GM04503 (cell line): ENCODE results near the gene ZNF618.

Experiments
- DNase-seq: peaks from one replicate; pipeline ENCODE4 v3.0.0-alpha.2; 2012; ENCODE audit warnings: low read depth

ZNF618 gene

GRCh38 chr9:113934829-113935676 is 58.9 kb downstream of the ZNF618 start:
- no peak for DNase-seq

GRCh38 chr9:113935677-113936380 is 59.7 kb downstream of the ZNF618 start:
- DNase-seq = no peak

DNA sequence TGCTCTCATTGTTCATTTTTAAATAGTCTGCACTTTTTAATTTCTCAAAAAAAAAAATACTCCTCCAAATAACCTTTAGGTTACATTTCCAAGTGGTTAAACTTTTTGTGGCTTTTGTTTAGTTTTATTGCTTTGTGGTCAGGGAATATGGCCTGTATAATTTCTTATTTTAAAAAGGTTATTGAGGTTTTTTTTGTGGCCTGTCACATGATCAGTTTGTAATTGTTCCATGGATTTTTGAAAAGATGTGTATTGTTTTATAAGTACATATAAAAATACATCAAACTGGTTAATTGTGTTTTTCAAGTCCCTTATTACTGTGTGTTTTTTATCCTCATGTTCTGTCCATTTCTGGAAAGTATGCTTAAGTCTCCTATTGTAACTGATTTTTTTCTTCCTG is 64.0 kb downstream of the ZNF618 start:
- no peak for DNase-seq

GRCh38 chr9:113941056-113941455 is 64.9 kb downstream of the ZNF618 start:
- peak; percentile 27 for DNase-seq

GRCh38 chr9:113941526-113941925 is 65.4 kb downstream of the ZNF618 start:
- no peak for DNase-seq

DNA sequence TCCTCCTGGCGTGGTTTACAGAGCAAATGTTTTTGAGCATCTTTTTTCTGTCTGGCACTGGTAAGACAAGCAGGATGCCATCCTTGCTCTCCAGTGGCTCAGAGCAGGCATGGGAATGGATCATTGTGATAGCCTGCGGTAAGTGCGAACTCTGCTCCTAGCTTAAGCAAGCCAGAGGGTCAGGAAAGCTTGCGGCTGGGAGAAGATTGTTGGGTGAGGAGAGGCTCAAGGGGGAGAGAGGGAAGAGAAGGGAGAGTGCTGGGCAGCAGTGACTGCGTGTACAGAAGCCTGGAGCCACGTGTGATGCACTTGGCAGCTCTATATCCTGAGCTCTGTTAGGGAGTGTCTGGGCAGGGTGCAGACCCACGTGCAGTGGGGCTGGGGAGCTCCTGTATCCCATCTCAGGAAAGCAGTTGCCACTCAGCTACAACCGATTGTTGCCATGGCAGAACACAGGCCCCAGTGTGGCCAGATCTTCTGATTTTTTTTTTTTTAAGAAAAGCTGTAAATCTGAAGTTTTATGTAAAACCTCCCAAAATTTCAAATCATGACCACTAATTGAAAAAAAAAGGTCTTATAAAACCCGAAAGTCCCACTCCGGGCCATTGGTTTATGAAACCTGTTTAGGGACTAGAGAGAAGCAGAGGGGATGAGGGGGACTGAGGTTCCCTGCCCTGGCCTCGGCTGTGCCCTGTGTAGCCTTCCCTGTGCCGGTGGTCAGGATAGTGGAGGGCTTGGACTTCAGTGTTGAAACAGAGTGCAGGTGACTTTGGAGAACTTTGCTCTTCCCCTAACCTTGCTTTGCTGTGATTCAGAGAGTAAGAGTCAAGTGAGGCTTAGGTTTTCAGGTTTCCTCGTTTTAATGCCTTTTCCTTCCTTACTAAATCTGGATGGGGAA is 67.3 kb downstream of the ZNF618 start:
- no peak for DNase-seq

DNA sequence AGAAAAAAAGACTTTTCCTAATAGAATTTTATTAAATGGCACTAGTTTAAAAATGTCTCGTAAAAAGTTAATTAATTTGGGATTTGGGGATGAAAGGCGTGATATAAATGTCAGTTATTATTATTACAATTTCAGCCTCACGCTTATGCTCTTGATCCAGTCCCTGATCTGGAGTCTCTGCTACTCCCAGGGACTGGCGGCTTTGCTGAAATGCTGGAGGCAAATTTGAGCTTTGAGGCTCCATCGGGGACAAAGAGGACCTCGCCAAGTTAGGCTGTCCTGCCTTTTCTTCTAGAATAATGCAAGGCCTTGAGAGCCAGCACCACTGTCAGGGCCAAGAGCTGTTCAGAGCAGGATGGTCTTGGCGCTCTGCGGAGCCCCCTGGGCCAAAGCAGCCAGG is 69.7 kb downstream of the ZNF618 start:
- DNase-seq = no peak

DNA sequence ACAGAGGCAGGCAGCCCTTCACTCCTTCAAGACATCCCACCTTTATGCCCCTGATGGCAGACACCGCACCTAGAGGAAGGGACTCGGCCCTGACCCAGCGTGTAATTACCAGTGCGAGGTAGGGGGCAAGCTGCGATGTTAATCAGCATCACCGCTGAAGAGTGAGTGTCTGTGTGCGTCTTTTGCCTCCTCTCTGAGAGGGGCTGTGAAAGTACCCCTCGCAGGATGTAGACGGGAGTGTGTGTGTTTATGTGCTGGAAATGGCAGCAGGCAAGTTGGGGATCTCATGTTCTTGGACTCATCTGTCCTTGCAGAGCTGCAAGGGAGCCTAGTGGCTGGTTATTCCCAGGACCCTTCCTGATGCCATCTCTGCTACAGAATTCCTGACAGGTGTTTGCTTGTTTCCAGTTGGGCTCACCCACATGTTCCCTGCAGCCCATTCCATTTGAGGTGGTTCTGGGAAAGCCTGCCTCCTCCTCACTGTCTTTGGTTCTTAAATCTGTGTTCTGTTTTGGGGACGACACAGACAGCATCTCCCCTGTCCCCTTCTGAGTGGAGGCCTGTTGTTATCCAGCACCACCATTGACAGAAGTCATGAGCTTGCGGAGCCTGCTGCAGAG is 70.5 kb downstream of the ZNF618 start:
- no peak for DNase-seq

DNA sequence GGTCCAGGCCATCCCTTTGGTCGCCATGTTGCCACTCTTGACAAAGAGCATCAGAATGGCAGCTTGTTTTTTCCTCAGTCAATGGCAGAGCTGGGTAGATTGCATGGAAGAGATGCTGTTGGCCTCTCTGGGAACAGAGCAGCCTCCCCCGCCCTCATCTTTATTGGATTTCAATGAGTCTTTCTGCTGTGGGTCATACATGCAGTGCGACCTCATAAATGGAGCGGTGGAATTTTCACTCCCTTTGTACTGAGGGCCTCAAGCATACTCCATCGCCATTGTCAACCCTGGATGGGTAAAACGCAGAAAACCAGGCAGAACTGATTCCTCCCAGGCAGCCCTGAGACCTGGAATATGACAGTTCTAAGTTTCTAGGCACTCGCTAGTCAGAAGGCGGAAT is 71.8 kb downstream of the ZNF618 start:
- DNase-seq = no peak

DNA sequence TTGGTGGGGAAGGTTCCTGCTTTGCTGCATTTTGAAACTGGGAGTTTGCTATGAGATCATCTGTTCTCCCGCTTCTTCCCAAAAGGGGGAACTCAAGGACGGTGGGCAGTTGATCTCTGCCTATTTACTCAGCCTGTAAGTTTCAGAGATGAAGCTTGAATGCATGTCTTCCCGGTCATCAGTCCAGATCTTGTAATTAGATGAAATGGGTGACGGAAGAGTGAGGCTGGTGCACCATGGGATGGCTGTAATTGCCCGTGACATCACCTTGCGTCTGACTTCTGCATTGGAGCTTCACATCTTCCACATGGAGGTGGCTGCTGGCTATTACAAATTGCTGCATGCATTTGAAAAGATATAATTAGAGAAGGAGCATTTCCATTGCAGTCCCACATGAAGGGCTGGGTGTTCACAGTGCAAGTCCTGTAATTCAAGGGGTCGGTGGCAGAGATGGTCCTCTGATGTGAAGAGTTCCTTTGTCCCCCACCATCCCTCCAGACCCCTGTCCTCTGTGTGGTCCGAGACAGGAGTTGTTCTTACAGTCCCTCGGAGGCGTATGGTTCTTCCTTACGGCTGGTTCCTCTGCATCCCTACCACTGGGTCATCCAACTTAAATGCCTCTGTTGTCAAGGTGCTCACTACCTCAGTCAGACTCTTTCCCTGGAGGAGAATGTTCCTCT is 72.9 kb downstream of the ZNF618 start:
- no peak for DNase-seq

GRCh38 chr9:113949571-113950078 is 73.5 kb downstream of the ZNF618 start:
- no peak for DNase-seq

DNA sequence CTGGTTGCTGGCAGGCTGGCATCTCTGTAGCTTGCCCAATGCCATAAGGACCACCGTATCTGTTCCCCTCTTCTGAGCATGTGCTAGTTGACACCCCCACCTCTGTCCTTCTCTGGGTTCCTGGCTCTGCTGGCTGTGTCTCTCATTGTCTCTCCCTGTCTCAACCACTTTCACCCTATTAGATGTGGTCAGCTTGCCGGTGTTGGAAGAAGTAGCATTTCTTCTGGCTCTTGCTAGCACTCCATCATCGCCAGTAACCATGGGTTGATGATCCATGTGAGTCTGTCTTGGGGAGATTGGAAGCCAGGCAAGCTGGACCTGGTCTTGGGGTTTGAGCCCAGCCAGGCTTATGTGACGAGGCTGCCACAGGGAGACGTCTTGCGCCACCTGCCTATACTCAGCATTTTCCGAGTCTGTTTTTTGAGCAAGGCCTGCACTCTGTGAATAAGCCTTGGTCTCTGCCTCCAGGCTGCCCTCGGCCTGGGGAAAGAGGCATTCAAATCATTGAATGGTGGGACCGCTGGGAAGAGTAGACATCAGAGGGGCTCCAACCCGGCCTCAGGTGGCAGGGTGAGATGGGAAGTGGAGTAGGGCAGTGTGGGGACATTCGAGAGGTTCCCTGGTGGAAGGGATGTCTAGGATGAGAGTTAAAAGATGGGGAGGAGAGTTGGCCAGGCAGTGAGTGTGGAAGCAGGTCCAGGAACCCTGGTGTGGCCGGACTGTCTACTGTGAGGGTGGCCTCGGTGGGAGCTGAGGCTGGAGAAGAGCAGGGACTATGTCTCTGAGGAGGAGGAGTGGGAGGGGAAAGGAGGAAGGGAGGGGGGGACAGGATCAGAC is 74.3 kb downstream of the ZNF618 start:
- DNase-seq = no peak

GRCh38 chr9:113951032-113951372 is 74.9 kb downstream of the ZNF618 start:
- DNase-seq = no peak

DNA sequence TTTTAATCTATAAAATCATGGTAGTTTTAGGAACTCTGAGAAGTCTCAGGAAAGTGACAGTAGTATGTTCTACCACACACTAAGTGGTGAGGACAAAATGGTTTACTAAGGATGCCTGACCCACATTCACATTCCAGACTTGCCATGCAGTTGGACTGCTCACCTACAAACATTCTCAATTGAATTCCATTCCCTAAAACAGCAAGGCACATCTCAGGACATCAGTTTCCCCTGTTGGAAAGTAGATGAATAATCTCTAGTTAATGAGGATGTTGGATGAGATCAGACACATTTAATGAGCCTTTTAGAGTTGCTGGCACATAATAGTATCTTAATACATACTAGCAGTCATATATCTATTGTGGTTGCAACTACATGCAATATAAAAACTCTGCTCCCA is 76.6 kb downstream of the ZNF618 start:
- DNase-seq = no peak

- no peak for DNase-seq
These were observed 77.4 kb downstream of the ZNF618 start for GRCh38 chr9:113953531-113953930.

GRCh38 chr9:113954591-113954990 is 78.5 kb downstream of the ZNF618 start:
- DNase-seq = no peak

DNA sequence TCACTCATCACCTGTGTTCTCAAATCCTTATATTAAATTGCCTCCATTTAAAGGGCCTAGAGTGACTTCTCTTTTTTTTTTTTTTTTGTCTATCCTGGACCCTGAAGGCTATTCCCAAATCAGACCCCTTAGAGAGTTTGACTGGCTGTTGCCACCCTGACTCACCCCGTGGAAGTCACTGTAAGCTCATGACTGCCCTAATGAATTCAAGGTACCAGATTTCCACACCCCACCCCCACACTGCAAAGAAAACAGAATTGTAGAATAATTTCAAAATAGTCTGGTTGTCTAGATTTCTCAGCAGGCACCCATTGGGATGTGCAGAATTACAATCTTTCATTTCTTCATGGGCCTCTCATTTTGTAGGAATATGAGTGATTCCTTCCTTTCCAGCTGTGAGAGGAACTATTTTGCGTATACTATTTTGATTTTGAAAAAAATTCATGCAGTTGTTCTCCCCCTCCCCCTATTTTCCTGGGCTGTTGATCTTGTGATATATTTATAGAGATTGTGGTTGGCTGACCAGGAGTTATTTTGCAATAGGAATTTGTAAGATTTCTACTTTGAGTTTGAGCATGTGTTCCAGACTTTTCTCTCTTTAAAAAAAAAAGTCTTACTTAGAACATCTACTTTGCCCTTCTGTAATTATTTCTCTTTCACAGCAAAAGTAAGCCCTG is 79.1 kb downstream of the ZNF618 start:
- DNase-seq = peak; percentile 58

GRCh38 chr9:113956901-113957300 is 80.8 kb downstream of the ZNF618 start:
- no peak for DNase-seq

DNA sequence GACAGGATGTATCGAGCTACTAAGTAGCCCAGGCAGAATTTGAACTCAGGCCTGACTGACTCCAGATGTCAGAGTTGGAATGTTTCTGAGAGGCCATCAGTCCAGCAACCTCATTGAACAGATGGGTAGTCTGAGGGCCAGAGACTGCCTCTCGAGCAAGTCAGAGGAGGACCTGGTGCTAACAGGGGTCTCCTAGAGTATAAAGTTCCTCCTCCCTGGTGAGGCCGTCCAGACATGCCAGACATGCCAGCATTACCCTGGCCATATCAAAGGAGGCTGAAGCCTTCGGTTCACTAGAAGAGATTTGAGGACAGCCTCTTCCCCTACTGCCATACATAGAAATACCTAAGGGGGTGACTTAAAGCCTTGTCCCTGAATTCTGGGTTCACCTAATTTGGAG is 81.2 kb downstream of the ZNF618 start:
- no peak for DNase-seq

DNA sequence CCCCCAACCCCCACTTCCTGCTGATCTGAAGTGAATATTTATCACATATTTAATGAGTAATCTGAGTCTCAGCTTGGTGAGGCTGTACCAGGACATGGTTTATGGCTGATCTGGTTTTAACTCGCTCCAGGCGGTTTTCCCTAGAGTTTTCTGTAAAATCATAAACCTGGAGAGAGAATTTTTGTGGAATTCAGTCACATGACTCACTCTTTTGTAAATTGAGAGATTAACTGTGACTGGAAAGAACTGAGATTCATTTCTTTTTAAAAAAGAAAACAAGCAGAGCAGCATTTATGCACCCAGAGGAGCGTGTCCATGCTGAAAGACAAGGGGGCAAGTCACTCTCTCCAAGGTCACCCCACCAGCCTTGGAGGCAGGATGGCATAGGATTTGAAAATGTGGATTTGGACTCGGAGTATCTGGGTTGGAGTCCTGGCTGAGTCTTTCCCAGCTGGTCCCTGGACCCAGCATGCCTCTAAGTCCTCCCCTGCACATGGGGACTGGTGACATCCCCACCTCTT is 81.8 kb downstream of the ZNF618 start:
- DNase-seq = peak; percentile 71
